Measurements from ENCODE around the gene PARD6B.

PARD6B gene

GRCh38 chr20:50802289-50802688 lies 70.9 kb downstream of the PARD6B start:
- no peak for DNase-seq

- DNase-seq: no peak
Measured at GRCh38 chr20:50804437-50805348, 73.3 kb downstream of the PARD6B start.

GRCh38 chr20:50805349-50805684 lies 73.9 kb downstream of the PARD6B start:
- no peak for DNase-seq

- no peak for DNase-seq
Measured at GRCh38 chr20:50806126-50806768, 74.9 kb downstream of the PARD6B start.

Measured in NCI-H1694 treated with DMSO at 0.1 percent for 48 hours (cell line).